ENCODE results near the gene KIF2A.

The KIF2A gene

GRCh38 chr5:62341783-62342475, 35.9 kb downstream of the KIF2A start:
- Histone ChIP-seq H3K4me2 (ENCODE audit: low read length) (no peak overlapping the region), H3K4me3 (ENCODE audit: low read depth, low read length, poor library complexity, severe bottlenecking) (no peak overlapping the region), H3K27me3 (ENCODE audit: insufficient read depth, low read length) (no peaks in the 10 kb centered on the region), H3K9ac (ENCODE audit: low read length) (no peak overlapping the region), H4K20me1 (ENCODE audit: insufficient read depth, low read length) (no peaks in the 10 kb centered on the region), H3K27ac (ENCODE audit: low read depth, low read length, poor library complexity, severe bottlenecking) (no peak overlapping the region), H3K79me2 (ENCODE audit: insufficient read depth, low read length) (peaks cover 75% of the 10 kb centered on the region), H3K36me3 (ENCODE audit: insufficient read depth, low read length) (peaks cover 12% of the 10 kb centered on the region; the same call in 1 of the 2 replicates), H3F3A (ENCODE audit: insufficient read depth, low read length) (no peaks in the 10 kb centered on the region), H3K9me3 (ENCODE audit: low read length) (no peaks in the 10 kb centered on the region), H3K4me1 (ENCODE audit: insufficient read depth, low read length, severe bottlenecking) (no peaks in the 10 kb centered on the region), H2AFZ (ENCODE audit: low read length) (no peak overlapping the region), H3K9me2 (ENCODE audit: low read depth, low read length) (no peaks in the 10 kb centered on the region)
- TF ChIP-seq EZH2 (IDR thresholded peaks at IDR 0.05; ENCODE audit: borderline replicate concordance, low read length): no peak
- TF ChIP-seq CTCF (IDR thresholded peaks at IDR 0.05; ENCODE audit: low read length): no peak

GRCh38 chr5:62342476-62342837, 36.5 kb downstream of the KIF2A start:
- Histone ChIP-seq H2AFZ (ENCODE audit: low read length) (no peak overlapping the region), H4K20me1 (ENCODE audit: insufficient read depth, low read length) (no peaks in the 10 kb centered on the region), H3K27me3 (ENCODE audit: insufficient read depth, low read length) (no peaks in the 10 kb centered on the region), H3K27ac (ENCODE audit: low read depth, low read length, poor library complexity, severe bottlenecking) (no peak overlapping the region), H3K4me3 (ENCODE audit: low read depth, low read length, poor library complexity, severe bottlenecking) (no peak overlapping the region), H3F3A (ENCODE audit: insufficient read depth, low read length) (no peaks in the 10 kb centered on the region), H3K79me2 (ENCODE audit: insufficient read depth, low read length) (peaks cover 74% of the 10 kb centered on the region), H3K4me2 (ENCODE audit: low read length) (no peak overlapping the region), H3K4me1 (ENCODE audit: insufficient read depth, low read length, severe bottlenecking) (no peaks in the 10 kb centered on the region), H3K9me2 (ENCODE audit: low read depth, low read length) (no peaks in the 10 kb centered on the region), H3K9ac (ENCODE audit: low read length) (no peak overlapping the region), H3K9me3 (ENCODE audit: low read length) (no peaks in the 10 kb centered on the region), H3K36me3 (ENCODE audit: insufficient read depth, low read length) (peaks cover 13% of the 10 kb centered on the region; the same call in 1 of the 2 replicates)
- TF ChIP-seq CTCF (IDR thresholded peaks at IDR 0.05; ENCODE audit: low read length) (no peak), EZH2 (IDR thresholded peaks at IDR 0.05; ENCODE audit: borderline replicate concordance, low read length) (no peak)

GRCh38 chr5:62343428-62343827, 37.4 kb downstream of the KIF2A start:
- Histone ChIP-seq H3K79me2 (ENCODE audit: insufficient read depth, low read length) (peaks cover 69% of the 10 kb centered on the region), H3K4me3 (ENCODE audit: low read depth, low read length, poor library complexity, severe bottlenecking) (no peak overlapping the region), H3K9me3 (ENCODE audit: low read length) (no peaks in the 10 kb centered on the region), H2AFZ (ENCODE audit: low read length) (no peak overlapping the region), H3K36me3 (ENCODE audit: insufficient read depth, low read length) (peaks cover 20% of the 10 kb centered on the region; the same call in 1 of the 2 replicates), H3K4me2 (ENCODE audit: low read length) (no peak overlapping the region), H3K9me2 (ENCODE audit: low read depth, low read length) (no peaks in the 10 kb centered on the region), H3K9ac (ENCODE audit: low read length) (no peak overlapping the region), H3K4me1 (ENCODE audit: insufficient read depth, low read length, severe bottlenecking) (no peaks in the 10 kb centered on the region), H3K27me3 (ENCODE audit: insufficient read depth, low read length) (no peaks in the 10 kb centered on the region), H3F3A (ENCODE audit: insufficient read depth, low read length) (no peaks in the 10 kb centered on the region), H4K20me1 (ENCODE audit: insufficient read depth, low read length) (no peaks in the 10 kb centered on the region), H3K27ac (ENCODE audit: low read depth, low read length, poor library complexity, severe bottlenecking) (no peak overlapping the region)
- TF ChIP-seq EZH2 (IDR thresholded peaks at IDR 0.05; ENCODE audit: borderline replicate concordance, low read length) (no peak), CTCF (IDR thresholded peaks at IDR 0.05; ENCODE audit: low read length) (no peak)

All from OCI-LY1 (cell line).